Heart left ventricle (tissue), 16 donors: ENCODE measurements around the gene PDCD11. TPM values are rescaled to one million over a fixed set of nuclear protein-coding genes. Genes with fewer than 3 reads are reported as not detected.

ENCODE experiments used
- ATAC-seq, 4 donors: fragments of 200-7000 bp; cut with Tn5 transposase; one replicate each; pipeline ENCODE4 v1.9.1; 2020 to 2022; ENCODE audit warnings: moderate library complexity in 4 of 4, mild to moderate bottlenecking in 3 of 4, moderate number of reproducible peaks in 1 of 4
- DNase-seq, 5 donors: peaks; one replicate each; pipeline ENCODE4 v3.0.0-alpha.2; 2020
- H3K27ac ChIP-seq, 12 donors: fragments of 200-600 bp; sonication (generic) in 4 of 12; one replicate each; pipeline versions ENCODE4 v1.5.0 to v1.8.0; 2016 to 2022; ENCODE audit warnings: mild to moderate bottlenecking in 2 of 12
- H3K27me3 ChIP-seq, 9 donors: fragments of 200-600 bp; sonication (generic) in 2 of 9; one replicate each; pipeline versions ENCODE4 v1.5.1 to v1.8.0; 2016 to 2022; ENCODE audit warnings: mild to moderate bottlenecking in 3 of 9
- H3K36me3 ChIP-seq, 9 donors: fragments of 200-600 bp; sonication (generic) in 2 of 9; one replicate each; pipeline versions ENCODE4 v1.5.0 to v1.8.0; 2018 to 2022; ENCODE audit warnings: mild to moderate bottlenecking in 2 of 9
- H3K4me1 ChIP-seq, 12 donors: fragments of 200-600 bp; sonication (generic) in 4 of 12; one replicate each; pipeline versions ENCODE4 v1.5.0 to v1.8.0; 2016 to 2022; ENCODE audit warnings: mild to moderate bottlenecking in 3 of 12
- H3K4me3 ChIP-seq, 12 donors: fragments of 200-600 bp; sonication (generic) in 4 of 12; one replicate each; pipeline versions ENCODE4 v1.5.0 to v1.8.0; 2017 to 2022; ENCODE audit warnings: mild to moderate bottlenecking in 9 of 12, moderate library complexity in 4 of 12
- H3K9me3 ChIP-seq, 12 donors: fragments of 200-600 bp; sonication (generic) in 4 of 12; one replicate each; pipeline versions ENCODE4 v1.5.0 to v1.8.0; 2016 to 2022; ENCODE audit warnings: mild to moderate bottlenecking in 1 of 12
- POLR2A ChIP-seq, 2 donors: fragments of 450-650 bp; IDR thresholded peaks; one replicate each; pipeline ENCODE4 v1.6.1; 2017; ENCODE audit warnings: antibody characterized with exemption in 2 of 2, mild to moderate bottlenecking in 2 of 2, moderate library complexity in 2 of 2
- WGBS, 4 donors: extraction: QIAGEN DNeasy Blood & Tissue Kit in 2 of 4; methylation state at CpG; one replicate each; pipeline versions ENCODE4 v1.1.5 to v1.1.7; 2013 to 2018; 5-methylcytosine and 5-hydroxymethylcytosine counted together
- intact Hi-C, 10 donors: fragments of 100-400 bp; cut with DNase I; formaldehyde crosslinking; loops; one replicate each; pipeline versions ENCODE4 v1.11.1 to v1.14.2; 2022
- polyA plus RNA-seq, 2 donors: library from polyadenylated mRNA; stranded (reverse); fragments of 200-250 nt; gene quantifications; one replicate each; pipeline ENCODE4 v1.2.3, GENCODE V29; 2013
- total RNA-seq, 9 donors: library from RNA; depleted of rRNA in 2 of 9; stranded (reverse); fragments of >200 nt in 2 of 9; fragmentation: NEBNext Ultra II Directional in 3 of 9; extraction: Animal tissue kit (Norgen Biotek cat#: 25700) in 3 of 9; gene quantifications; one replicate each; pipeline versions ENCODE4 v1.1.0 to v1.2.4, GENCODE V29; 2016 to 2023
- TF ChIP-seq, protein P1 (sequence below), 12 donors: fragments of 200-600 bp; sonication (generic) in 4 of 12; IDR thresholded peaks; one replicate each; pipeline versions ENCODE4 v1.5.0 to v1.8.0; 2018 to 2022; ENCODE audit warnings: antibody characterized with exemption in 12 of 12, mild to moderate bottlenecking in 5 of 12
- donor health status: ischemic (EF 13 %, LVEDD 7.1; RV severe dilation, severe dysfunction).
- donor health status: healthy with polysubstance abuse.
- donor health status: DM: no; HTN: yes; CAD: no.
- donor health status: DM: no; HTN: no; CAD: no.
- donor health status: ischemic (EF 25% LVEDD 6.9; RV normal size, moderate dysfunction).
- donor health status: ischemic (EF 25% LVEDD 5.7; RV mildly dilated, moderate dysfunction).
- donor health status: healthy.
- donor health status: DM: yes; HTN: yes; CAD: no.
- donor health status: ischemic (EF 35%, LVEDD 5.7; RV mildly dilated, moderate dysfunction).
- donor health status: nonischemic (EF 11% LVEDD 7.7; RV severe dilation, severe dysfunction).
- donor health status: DM: yes; HTN: yes; CAD: no.
- donor health status: PGD.
- donor health status: ischemic (EF 29% LVEDD 5.4; RV normal size, mild dysfunction).
- donor health status: nonischemic (EF 23%, LVEDD 6.1; RV moderate dilation, normal function).

Gene PDCD11
- total and polyA plus RNA-seq, 11 donors = 8.0 to 17.2 (median 12.1) TPM

DNA sequence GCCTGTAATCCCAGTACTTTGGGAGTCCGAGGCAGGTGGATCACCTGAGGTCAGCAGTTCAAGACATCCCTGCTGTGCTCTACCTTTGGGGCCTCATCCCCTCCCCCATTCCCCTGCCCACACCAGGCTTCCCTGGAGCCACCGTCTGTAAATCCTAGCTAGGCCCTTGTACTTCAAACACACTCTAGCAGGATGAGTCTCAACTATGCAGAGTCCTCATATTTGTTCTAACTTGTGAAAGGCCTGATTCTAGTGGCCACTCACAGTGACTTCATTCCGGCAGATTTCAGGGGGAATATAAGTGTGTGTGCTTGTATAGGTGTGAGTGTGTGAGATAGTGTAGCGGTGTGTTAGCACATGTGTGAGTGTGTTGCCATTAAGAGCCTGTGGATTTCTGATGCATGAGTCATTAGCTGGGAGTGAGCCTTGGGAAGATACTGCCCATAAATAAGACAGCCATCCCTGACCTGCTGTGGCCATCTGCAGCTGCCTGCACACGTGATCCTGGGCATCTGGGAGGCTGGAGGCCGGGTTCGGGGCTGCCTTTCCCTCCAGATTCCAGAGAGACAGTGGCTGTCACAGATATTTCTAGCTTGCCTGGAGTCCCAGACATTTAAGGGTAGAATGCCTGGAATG, 95.4 kb downstream of the PDCD11 start:
- Histone ChIP-seq H3K4me3 (no peak overlapping the region), H3K36me3 (no peaks in the 10 kb centered on the region), H3K27ac (peak overlapping the region in 1 of 12 donors; percentile 9), H3K4me1 (peaks cover 0 to 30% (median 7%) of the 10 kb centered on the region in 12 donors), H3K9me3 (no peaks in the 10 kb centered on the region), H3K27me3 (peaks cover 0 to 37% (median 9%) of the 10 kb centered on the region in 9 donors)
- intact Hi-C loops = no loop called here
- 45 to 61% (median 56%) methylated on average over 7 of the region's 7 CpGs for WGBS, 4 donors
- DNase-seq (peak in 1 of 5 donors; percentile 22), ATAC-seq (peak; percentile 43 to 64 (median 52))
- TF ChIP-seq, protein P1, sequence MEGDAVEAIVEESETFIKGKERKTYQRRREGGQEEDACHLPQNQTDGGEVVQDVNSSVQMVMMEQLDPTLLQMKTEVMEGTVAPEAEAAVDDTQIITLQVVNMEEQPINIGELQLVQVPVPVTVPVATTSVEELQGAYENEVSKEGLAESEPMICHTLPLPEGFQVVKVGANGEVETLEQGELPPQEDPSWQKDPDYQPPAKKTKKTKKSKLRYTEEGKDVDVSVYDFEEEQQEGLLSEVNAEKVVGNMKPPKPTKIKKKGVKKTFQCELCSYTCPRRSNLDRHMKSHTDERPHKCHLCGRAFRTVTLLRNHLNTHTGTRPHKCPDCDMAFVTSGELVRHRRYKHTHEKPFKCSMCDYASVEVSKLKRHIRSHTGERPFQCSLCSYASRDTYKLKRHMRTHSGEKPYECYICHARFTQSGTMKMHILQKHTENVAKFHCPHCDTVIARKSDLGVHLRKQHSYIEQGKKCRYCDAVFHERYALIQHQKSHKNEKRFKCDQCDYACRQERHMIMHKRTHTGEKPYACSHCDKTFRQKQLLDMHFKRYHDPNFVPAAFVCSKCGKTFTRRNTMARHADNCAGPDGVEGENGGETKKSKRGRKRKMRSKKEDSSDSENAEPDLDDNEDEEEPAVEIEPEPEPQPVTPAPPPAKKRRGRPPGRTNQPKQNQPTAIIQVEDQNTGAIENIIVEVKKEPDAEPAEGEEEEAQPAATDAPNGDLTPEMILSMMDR (IDR thresholded peaks at IDR 0.05) = no peak
- no peak for TF ChIP-seq POLR2A (IDR thresholded peaks at IDR 0.05)

DNA sequence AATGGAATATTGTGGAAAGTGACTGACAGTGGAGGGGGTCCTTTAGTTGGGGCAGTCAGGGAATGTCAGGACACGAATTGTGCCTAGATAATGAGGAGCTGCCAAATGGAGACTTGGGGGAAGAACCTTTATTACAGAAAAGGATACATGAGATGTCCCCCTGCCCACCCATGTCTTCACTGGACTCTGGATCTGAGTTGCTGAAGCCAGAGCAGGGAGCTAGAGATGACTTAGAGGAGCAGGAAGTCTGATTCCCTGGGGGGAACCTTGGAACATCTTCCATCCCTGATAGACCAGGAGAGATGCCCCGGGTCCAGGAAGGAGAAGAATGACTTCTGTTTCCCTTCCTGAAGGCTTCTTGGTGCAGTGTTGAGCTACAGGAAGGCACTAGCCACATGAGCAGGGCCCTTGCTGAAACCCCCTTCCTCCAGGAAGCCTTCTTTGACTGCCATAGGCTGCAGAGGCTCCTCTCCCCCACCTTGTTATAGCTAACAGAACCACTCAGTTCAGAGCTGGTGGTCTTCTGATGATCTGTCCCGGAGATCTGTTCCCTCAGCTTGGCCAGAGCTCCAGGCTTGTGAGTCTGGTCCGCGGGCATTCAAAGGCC, 96.3 kb downstream of the PDCD11 start:
- H3K9me3 ChIP-seq = no peaks in the 10 kb centered on the region
- ATAC-seq (no peak), DNase-seq (no peak)
- no peaks in the 10 kb centered on the region for H3K36me3 ChIP-seq
- H3K4me1 ChIP-seq = peaks cover 0 to 30% (median 7%) of the 10 kb centered on the region in 12 donors
- TF ChIP-seq POLR2A (IDR thresholded peaks at IDR 0.05) = no peak
- TF ChIP-seq, protein P1 (IDR thresholded peaks at IDR 0.05) = no peak
- intact Hi-C loops = no loop called here
- peaks cover 0 to 37% (median 9%) of the 10 kb centered on the region in 9 donors for H3K27me3 ChIP-seq
- H3K27ac ChIP-seq = no peak overlapping the region
- WGBS, 4 donors = 63 to 70% (median 68%) methylated on average over 2 to 5 of the region's 5 CpGs
- peak overlapping the region in 7 of 12 donors; percentile 49 to 71 (median 66) for H3K4me3 ChIP-seq

DNA sequence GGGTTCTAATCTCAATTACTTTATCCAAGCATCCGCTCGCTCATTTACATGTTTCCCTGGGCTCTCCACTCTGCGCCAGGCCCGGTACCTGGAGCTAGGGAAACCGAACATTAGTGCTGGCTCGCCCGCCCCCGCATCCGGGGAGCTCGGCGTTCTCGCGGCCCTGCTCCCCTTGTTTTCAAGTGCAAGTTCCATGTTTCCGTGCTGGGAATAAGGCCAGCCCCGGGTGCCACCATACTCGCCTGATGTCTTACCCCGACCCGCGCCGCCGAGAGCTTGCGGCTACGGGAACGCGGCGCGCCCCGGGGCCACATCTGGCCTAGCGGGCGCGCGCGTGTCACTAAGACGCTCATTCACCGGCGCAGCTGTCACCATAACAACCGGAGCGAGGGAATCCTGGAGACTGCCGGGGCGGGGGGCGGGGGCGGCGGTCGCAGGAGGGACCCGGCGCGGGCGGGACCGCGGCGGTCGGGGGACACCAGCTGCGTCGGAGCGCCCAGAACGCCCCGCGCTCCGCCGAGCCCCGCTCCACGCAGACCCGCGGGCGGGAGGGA, 97.0 kb downstream of the PDCD11 start, which contains the start of gene NEURL1:
Gene NEURL1 (plus strand): TSS at position 344 of the 554 bp plus-strand sequence. CDS start 683 bp downstream, outside the sequence.
- ATAC-seq (peak in 3 of 4 donors; percentile 19 to 38 (median 23)), DNase-seq (peak in 1 of 5 donors; percentile 32)
- Histone ChIP-seq H3K36me3 (no peaks in the 10 kb centered on the region), H3K4me3 (peak within 1 kb of the TSS; percentile 47 to 71 (median 56)), H3K27me3 (peaks cover 0 to 37% (median 9%) of the 10 kb centered on the region in 9 donors), H3K9me3 (no peaks in the 10 kb centered on the region), H3K4me1 (peaks cover 0 to 30% (median 7%) of the 10 kb centered on the region in 12 donors), H3K27ac (no peak within 1 kb of the TSS)
- 2 to 4% (median 3%) methylated on average over 17 to 65 of the region's 65 CpGs for WGBS, 4 donors
- intact Hi-C loops = no loop called here
- no peak for TF ChIP-seq POLR2A (IDR thresholded peaks at IDR 0.05)
- TF ChIP-seq, protein P1 (IDR thresholded peaks at IDR 0.05) = no peak
